ENCODE data around the gene PDE9A. TPM values are rescaled to one million over a fixed set of nuclear protein-coding genes. Genes with fewer than 3 reads are reported as not detected.
A peak's percentile ranks its signal among the peaks of the same experiment; 100 is the strongest.

Gene PDE9A
- total and polyA plus RNA-seq, 2 of the 4 experiments (the other 2 are of a cell fraction), result 0.89 to 0.90 TPM

DNA sequence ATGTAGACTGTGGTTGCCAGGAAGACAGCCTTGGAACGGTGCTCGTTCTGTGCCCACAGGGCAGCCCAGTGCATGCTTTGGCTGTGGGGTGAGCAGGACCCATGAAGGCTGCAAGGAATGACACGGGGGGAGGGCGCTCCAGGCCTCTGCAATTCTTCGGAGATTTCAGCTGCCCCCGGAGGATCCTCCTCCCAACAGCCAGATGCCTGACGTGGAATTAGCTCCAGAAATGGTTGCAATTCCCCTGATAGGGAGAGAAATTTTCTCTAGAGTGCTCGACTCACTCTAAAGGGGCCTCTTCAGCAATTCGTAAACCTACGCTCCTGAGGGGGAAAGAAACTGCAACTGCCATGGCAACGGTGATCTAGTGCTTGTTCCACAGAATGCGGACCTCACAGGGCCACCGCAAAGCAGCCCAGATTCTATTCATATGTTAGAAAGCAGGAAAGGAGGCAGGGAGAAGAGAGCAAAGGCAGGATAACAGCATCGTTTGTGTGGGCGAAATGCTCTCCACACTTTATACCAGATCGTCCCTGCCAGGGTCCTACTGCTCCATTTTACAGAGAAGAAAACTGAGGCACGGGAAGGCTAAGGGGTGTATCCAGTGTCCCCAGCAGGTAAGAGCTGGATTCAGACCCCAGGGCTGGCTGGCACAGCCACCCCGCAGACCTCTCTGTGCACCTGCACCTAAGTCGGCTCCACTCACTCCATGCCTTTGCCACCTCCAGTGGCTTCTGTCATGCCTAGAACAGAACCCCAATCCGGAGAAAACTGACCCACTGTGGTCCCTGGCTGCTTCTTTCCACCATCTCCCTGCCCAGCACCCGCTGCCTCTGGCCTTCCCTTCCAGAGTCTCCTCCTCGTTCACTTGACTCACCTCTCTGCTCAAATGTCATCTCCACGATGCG is 11.9 kb upstream of the PDE9A start:
- Histone ChIP-seq H3K56ac (ENCODE audit: extremely low read depth, insufficient read depth, low read length) (no peak overlapping the region), H3K4me1 (ENCODE audit: control insufficient read depth, insufficient read depth, low read length) (peaks cover 15% of the 10 kb centered on the region), H4K20me1 (ENCODE audit: insufficient read depth, low read length) (no peaks in the 10 kb centered on the region), H3K4ac (ENCODE audit: low read depth, low read length) (no peak overlapping the region), H3K9me1 (ENCODE audit: insufficient read depth, low read length) (no peaks in the 10 kb centered on the region), H2AK9ac (replicated peaks; ENCODE audit: low read depth, low read length, poor library complexity) (no peak overlapping the region), H3K18ac (ENCODE audit: low read depth, low read length) (no peak overlapping the region), H3K36me3 (ENCODE audit: control insufficient read depth, insufficient read depth, low read length) (no peaks in the 10 kb centered on the region), H3K27ac (ENCODE audit: insufficient read depth, low read length) (no peak overlapping the region), H2BK5ac (ENCODE audit: low read depth, low read length, poor library complexity, severe bottlenecking) (no peak overlapping the region), H3K4me2 (ENCODE audit: low read depth, low read length) (peak overlapping the region; percentile 78; the same call in 1 of the 2 replicates), H2BK20ac (ENCODE audit: low read depth, low read length) (no peak overlapping the region), H3K4me3 (ENCODE audit: insufficient read depth, low read depth, low read length) (no peak overlapping the region), H3K9ac (ENCODE audit: low read depth, low read length) (no peak overlapping the region), H3K27me3 (ENCODE audit: control insufficient read depth, insufficient read depth, low read length) (no peaks in the 10 kb centered on the region; the same call in 1 of the 2 replicates), H3K79me1 (ENCODE audit: low read depth in 1 of 2, low read length in 2 of 2) (no peaks in the 10 kb centered on the region), H2BK15ac (ENCODE audit: low read depth, low read length) (no peak overlapping the region), H4K8ac (ENCODE audit: low read depth in 2 of 2, low read length in 2 of 2) (no peak overlapping the region), H4K91ac (ENCODE audit: insufficient read depth, low read depth, low read length) (no peak overlapping the region), H3K23ac (ENCODE audit: low read depth, low read length) (no peak overlapping the region), H2AK5ac (ENCODE audit: low read depth, low read length) (0 out of 2 replicates have a peak overlapping the region, but pooled peaks have one; percentile 7), H3K9me3 (ENCODE audit: control insufficient read depth, insufficient read depth, low read length) (no peaks in the 10 kb centered on the region), H2BK120ac (ENCODE audit: low read depth, low read length) (no peak overlapping the region), H3K14ac (replicated peaks; ENCODE audit: low read depth, low read length) (no peak overlapping the region), H2AFZ (replicated peaks; ENCODE audit: low read length, poor library complexity) (no peak overlapping the region), H4K5ac (ENCODE audit: low read depth, low read length) (no peak overlapping the region)
- WGBS, 2 experiments (ENCODE audit: extremely low coverage in 2 of 2, insufficient read length in 1 of 2), result 70% methylated on average over 6 of the region's 24 CpGs; no CpG with 5 or more reads in 1 of the 2 experiments
- in situ Hi-C loops (cut with MboI; ENCODE audit: low sequenced_read_pairs) (no loop called here), intact Hi-C loops (cut with micrococcal nuclease) (no loop called here), dilution Hi-C loops (cut with HindIII; ENCODE audit: low sequenced_read_pairs, unreplicated experiment) (no loop called here)
- ATAC-seq (ENCODE audit: low read depth), result no peak; the same call in none of the 2 replicates
- CTCF ChIA-PET, result no interaction called here
- POLR2A ChIA-PET (ENCODE audit: unreplicated experiment), result no interaction called here
- BruUV-seq (replicated peaks), result no TSS peak
- no peak for TF ChIP-seq CHD1 (IDR thresholded peaks at IDR 0.05; ENCODE audit: low read depth, low read length)
- no peak for TF ChIP-seq MAFK (IDR thresholded peaks at IDR 0.05; ENCODE audit: low read depth, low read length)
- TF ChIP-seq NFE2L2 (IDR thresholded peaks at IDR 0.05; ENCODE audit: low read depth, low read length), result no peak
- no peak for TF ChIP-seq BHLHE40 (IDR thresholded peaks at IDR 0.05; ENCODE audit: low read depth, low read length)
- no peak for TF ChIP-seq CEBPB (IDR thresholded peaks at IDR 0.05; ENCODE audit: low read depth, low read length)
- TF ChIP-seq, protein P1, sequence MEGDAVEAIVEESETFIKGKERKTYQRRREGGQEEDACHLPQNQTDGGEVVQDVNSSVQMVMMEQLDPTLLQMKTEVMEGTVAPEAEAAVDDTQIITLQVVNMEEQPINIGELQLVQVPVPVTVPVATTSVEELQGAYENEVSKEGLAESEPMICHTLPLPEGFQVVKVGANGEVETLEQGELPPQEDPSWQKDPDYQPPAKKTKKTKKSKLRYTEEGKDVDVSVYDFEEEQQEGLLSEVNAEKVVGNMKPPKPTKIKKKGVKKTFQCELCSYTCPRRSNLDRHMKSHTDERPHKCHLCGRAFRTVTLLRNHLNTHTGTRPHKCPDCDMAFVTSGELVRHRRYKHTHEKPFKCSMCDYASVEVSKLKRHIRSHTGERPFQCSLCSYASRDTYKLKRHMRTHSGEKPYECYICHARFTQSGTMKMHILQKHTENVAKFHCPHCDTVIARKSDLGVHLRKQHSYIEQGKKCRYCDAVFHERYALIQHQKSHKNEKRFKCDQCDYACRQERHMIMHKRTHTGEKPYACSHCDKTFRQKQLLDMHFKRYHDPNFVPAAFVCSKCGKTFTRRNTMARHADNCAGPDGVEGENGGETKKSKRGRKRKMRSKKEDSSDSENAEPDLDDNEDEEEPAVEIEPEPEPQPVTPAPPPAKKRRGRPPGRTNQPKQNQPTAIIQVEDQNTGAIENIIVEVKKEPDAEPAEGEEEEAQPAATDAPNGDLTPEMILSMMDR (conservative IDR thresholded peaks at IDR 0.05; ENCODE audit: low read depth, low read length), result no peak
- TF ChIP-seq MXI1 (IDR thresholded peaks at IDR 0.05; ENCODE audit: borderline replicate concordance, low read depth, low read length), result no peak
- no peak for DNase-seq
